GM10248 (cell line): Measurements from ENCODE around the gene ZNF555.

Experiments used
- CTCF ChIA-PET: fragments of 300-600 bp; sonication (Branson Sonifier 250); formaldehyde crosslinking; extraction: SDS; loops from one replicate; lab custom pipeline; 2021; ENCODE audit warnings: antibody characterized with exemption; lab: Yijun Ruan, JAX
- POLR2A ChIA-PET: fragments of 350-650 bp; sonication (Branson Sonifier 250); formaldehyde crosslinking; extraction: SDS; loops from one replicate; lab custom pipeline; 2020; ENCODE audit warnings: antibody characterized with exemption; lab: Yijun Ruan, JAX
- DNase-seq: peaks from one replicate; pipeline ENCODE4 v3.0.0; 2012; ENCODE audit errors: extremely low spot score
- TF ChIP-seq, protein P1 (sequence below): IDR thresholded peaks from 2 replicates; pipeline ENCODE4 v1.5.1; 2012; ENCODE audit warnings: mild to moderate bottlenecking, low read depth; ENCODE audit errors: extremely low read depth, missing control alignments, control extremely low read depth

Gene ZNF555

DNA sequence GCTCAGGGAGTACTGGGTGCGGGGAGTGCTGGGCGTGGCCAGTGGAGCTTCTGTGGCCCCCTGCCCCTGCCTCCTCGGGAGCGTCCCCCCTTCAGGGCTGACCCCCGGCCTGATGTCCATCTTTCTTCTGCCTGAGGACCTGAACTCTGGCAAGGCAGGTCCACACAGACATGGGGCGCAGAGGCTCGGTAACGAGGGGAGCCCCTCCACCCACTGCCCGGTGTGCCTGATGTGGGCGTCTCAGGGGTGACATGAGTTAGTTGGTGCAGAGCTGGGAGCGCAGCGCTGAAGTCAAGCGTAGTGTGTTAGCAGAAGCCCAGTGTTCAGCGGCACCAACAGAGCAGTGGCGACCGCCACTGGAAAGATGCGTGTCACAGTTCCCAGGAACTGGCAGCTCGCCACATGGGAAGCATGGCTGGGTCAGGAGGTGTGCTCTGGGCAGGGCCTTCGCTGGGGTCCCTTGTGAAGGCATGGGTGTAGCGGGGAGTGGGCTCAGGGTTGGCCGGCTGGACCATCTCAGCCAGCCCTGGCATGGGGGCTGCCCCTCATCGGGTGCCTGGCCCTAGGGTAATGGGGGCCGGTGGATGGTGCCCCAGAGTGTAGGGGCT lies 44.5 kb upstream of the ZNF555 start:
- CTCF ChIA-PET: no interaction called here
- POLR2A ChIA-PET: interaction anchor here (0.5 kb wide), 1 partner anchor 39 kb away, joined by 4 read pairs; no protein-coding TSS in a partner anchor
- TF ChIP-seq, protein P1, sequence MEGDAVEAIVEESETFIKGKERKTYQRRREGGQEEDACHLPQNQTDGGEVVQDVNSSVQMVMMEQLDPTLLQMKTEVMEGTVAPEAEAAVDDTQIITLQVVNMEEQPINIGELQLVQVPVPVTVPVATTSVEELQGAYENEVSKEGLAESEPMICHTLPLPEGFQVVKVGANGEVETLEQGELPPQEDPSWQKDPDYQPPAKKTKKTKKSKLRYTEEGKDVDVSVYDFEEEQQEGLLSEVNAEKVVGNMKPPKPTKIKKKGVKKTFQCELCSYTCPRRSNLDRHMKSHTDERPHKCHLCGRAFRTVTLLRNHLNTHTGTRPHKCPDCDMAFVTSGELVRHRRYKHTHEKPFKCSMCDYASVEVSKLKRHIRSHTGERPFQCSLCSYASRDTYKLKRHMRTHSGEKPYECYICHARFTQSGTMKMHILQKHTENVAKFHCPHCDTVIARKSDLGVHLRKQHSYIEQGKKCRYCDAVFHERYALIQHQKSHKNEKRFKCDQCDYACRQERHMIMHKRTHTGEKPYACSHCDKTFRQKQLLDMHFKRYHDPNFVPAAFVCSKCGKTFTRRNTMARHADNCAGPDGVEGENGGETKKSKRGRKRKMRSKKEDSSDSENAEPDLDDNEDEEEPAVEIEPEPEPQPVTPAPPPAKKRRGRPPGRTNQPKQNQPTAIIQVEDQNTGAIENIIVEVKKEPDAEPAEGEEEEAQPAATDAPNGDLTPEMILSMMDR: no peak
- DNase-seq: no peak

DNA sequence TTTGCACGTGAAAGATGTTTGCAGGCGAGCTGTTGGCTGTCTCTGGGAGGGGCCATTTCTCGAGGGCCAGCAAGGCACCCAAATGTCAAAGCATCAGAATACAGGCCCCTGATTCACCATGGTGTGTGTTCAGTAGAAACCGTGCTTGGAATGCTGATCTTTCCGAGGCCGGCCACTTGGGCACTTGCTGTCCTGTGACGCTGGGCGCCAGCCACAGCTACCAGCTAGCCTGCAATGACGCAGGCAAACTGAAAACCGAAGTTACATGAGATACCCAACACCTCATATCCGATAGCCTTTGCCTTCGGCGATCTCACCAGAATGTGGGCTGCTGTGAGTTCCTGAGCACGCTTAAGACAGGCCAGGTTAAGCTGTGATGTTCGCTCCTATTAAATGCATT lies 44.0 kb upstream of the ZNF555 start:
- ChIA-PET POLR2A (no interaction called here), CTCF (no interaction called here)
- no peak for DNase-seq
- TF ChIP-seq, protein P1: no peak

DNA sequence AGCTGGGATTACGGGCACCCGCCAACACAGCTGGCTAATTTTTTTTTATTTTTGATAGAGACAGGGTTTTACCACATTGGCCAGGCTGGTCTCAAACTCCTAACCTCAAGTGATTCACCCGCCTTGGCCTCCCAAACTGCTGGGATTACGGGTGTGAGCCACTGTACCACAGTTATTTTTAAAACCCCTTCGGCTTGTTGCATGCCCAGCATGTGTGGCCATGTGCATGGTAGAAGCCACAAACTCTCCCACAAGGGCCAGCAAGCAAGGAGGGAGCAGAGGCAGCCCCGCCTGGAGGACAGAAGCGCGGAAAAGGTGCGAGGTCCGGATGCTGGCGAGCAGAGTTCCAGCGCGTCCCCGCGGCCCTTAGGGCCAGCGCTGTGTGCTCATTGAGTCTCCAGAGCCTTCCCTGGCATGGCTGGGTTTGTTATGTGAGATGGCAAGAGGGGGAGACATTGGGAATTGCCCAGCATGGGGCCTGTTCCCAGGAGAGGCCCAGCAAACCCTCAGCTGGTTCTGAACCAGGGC lies 43.1 kb upstream of the ZNF555 start:
- TF ChIP-seq, protein P1: no peak
- DNase-seq: no peak
- ChIA-PET POLR2A (no interaction called here), CTCF (interaction anchor here (1.2 to 1.3 kb wide), 2 partner anchors 48 to 150 kb away, joined by 3 read pairs; no protein-coding TSS in a partner anchor)

DNA sequence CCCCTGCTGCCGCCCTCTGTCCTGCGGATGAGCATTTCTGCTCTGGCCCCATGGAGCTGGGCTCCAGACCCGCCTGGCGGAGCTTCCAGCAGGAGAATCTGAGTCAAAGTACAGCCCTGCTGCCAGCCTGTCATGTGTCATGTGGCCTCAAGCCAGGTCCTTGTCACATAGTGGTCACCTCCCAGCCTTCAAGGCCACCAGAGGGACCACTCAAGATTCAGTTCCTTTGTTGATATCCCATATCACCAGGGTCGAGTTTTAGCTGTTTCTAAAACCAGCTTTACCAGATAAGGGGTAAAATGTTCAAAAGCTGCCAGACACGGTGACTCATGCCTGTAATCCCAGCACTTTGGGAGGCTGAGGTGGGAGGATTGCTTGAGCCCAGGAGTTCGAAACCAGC lies 42.5 kb upstream of the ZNF555 start:
- no peak for DNase-seq
- ChIA-PET CTCF (interaction anchor here (0.9 to 1.3 kb wide), 4 partner anchors 11 to 150 kb away, joined by 3 read pairs; no protein-coding TSS in a partner anchor), POLR2A (no interaction called here)
- TF ChIP-seq, protein P1: no peak

DNA sequence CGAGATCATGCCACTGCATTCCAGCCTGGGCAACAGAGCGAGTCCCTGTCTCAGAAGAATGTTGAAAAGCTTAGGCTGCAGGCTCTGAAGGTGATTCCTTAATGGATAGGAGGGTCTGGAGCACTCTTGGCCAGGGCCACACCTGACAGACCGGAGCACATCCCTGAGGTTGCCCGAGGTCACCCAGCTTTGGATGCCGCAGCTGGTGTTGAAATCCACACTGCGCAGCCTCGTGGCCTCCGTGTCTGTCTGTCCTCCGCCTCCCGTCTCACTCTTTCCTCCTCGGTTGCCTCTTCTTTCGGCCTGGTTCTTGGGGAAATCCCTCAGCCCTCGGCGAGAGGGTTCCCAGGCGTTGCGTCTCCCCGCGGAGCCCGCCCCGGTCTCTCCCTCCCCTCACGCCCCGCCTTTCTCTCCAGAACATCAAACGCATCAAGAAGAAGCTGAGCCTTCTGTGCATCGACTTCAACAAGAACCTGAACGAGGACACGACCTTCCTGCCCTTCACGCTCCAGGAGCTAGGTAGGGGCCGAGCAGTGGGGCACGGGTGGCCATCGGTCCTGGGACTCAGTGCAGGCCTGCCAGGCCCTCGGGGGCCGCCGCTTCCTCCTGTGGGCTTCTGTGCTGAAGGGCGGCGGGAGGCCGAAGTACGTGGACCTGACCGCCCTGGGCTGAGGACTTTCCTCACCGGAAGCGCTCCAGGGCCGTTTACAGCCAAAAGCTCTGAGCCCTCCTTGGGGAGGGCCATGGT lies 41.8 kb upstream of the ZNF555 start:
- no peak for DNase-seq
- CTCF ChIA-PET: interaction anchor here (0.9 to 1.3 kb wide), 4 partner anchors 12 to 151 kb away, joined by 3 read pairs; no protein-coding TSS in a partner anchor
- POLR2A ChIA-PET: no interaction called here

DNA sequence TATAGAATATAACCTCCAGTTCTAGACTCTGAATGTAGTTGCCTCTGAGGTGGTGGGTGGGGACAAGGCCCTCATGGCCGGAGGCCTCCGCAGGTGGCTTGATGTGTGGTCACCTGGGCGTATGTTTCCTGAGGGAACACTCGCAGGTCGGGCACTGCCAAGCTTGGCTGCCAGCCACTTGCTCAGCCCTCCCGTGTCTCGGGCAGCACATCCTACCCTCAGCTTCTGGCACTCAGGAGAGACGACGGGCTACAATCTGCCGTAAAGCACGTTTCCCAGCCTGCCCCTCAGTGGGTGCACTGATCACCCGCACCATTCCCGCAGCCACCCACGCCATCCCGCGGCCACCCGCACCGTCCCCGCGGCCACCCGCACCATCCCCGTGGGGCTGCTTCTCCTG lies 40.8 kb upstream of the ZNF555 start:
- ChIA-PET POLR2A (no interaction called here), CTCF (interaction anchor here (1.0 kb wide), 1 partner anchor 152 kb away, joined by 3 read pairs; no protein-coding TSS in a partner anchor)
- TF ChIP-seq, protein P1: no peak
- no peak for DNase-seq

More for the DNA sequence above, 41.8 kb upstream of the ZNF555 start:
- TF ChIP-seq, protein P1: no peak
